HG03280 (cell line): ENCODE measurements around the gene ADSS1.

Experiments
- ATAC-seq: cut with Tn5 transposase; IDR thresholded peaks from one replicate; pipeline ENCODE4 v1.9.1; 2021; ENCODE audit warnings: mild to moderate bottlenecking, moderate library complexity; ENCODE audit not compliant: unreplicated experiment

ADSS1 gene

DNA sequence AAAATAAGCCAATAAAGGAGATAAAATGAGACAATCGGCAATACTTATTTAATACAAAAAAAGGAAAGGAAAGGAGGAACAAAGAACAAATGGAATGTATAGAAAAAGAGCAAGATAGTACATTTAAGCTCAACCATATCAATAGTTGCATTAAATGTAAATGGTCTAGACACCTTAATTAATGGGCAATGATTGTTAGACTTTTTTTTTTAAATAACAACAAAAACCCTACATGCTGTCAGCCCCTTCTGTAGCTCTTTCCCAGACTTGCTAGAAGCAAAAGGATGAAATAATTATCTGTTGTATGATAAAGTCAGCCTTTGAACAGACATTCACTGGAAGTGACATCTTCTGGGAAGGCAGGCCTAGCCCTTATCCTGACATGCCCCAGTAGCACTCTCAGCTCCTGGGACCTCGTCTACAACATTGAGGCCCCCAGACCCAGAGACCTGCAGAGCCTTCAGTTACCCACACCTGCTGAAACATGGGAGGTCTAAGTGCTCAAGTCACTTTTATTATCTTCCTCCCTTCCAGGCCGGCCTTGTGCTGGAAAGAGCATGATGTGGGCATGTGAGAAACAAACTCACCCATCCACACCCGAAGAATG is 42.3 kb downstream of the ADSS1 start:
- ATAC-seq = no peak

DNA sequence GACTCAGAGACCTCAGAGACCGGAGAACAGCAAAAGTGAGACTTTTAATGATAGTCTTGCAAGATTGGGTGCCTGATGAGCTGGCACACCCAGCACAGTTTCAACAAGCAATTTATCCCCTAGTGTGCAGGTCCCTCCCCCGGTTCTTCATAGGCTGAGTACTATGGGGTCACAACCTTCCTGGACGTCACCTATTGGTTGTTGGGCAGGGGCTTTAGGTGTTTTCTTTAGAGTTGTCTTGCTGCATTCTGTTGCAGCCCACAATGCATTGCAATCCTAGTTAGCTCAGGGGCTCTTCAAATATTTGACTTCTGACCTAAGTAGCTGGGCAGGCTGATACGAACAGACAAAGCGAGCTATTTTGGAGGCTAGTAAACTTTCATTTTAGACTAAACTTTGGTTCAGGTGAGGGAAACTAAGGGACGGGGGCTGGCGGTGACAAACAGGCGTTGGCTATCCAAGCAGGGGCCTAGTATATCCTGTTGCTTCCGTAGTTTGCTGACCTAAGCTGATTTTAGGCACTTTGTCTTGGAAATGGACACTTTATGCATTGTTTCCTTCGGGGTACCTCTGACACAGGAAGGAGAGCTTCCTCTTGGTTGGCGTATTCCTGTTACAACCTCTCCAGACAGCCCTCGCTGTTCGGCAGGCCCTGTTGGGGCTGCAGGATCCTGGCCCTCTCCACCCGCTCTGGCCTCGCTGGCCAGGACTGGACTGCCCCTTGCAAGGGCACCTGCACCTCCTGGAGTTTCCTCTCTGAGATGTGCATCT is 43.0 kb downstream of the ADSS1 start:
- no peak for ATAC-seq

DNA sequence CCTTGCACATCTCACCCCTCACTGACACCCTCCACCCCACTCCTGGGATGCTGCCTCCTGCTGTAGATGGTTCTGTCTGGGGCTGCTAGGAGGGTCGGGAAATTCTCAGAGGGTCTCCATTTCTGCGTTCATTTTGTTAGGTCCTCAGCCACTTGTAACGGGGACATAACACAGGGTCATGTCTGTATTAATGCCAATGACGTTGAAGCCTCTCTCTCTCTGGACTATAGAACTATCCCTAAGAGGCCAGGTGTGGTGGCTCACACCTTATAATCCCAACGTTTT is 43.5 kb downstream of the ADSS1 start:
- no peak for ATAC-seq

DNA sequence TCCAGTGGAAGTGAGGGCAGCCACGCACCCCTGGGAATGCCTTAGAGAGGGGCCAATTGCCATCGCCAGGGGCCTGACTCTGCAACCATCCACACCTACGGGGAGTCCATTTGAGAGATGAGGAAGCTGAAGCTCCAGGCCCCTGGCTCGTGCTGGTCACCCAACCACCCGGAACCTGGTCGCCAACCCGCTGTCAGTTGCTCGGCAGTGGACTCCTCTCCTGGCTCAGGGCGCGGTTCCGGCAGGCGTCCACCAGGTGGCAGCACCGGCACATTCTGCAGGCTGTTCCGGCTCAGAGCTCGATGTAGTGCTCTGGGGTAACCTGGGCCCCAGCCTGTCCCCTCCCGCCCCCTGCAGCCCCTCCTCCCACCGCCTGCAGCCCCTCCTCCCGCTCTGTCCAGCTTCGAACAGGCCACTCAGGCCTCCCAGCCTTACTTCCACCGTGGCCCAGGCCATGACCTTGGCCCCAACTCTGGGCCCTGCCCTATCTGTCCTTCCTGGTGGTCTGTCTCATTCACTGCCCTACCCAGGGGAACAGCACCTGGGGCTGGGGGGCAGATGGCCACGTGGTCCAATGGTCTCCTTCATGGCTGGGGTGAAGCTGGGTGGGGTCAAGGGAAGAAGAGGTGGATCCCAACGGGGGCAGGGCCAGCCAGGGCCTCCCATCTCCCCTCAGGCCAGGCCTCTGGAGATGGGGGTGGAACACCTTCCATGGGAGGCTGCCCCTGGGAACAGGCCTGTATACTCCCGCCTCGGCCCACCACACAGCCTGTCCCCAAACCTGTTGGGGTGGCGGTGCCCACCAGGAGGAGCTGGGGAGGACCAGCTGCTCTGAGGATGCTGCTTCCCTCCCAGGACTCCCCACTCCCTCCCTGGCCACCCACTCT is 44.7 kb downstream of the ADSS1 start:
- ATAC-seq = no peak

DNA sequence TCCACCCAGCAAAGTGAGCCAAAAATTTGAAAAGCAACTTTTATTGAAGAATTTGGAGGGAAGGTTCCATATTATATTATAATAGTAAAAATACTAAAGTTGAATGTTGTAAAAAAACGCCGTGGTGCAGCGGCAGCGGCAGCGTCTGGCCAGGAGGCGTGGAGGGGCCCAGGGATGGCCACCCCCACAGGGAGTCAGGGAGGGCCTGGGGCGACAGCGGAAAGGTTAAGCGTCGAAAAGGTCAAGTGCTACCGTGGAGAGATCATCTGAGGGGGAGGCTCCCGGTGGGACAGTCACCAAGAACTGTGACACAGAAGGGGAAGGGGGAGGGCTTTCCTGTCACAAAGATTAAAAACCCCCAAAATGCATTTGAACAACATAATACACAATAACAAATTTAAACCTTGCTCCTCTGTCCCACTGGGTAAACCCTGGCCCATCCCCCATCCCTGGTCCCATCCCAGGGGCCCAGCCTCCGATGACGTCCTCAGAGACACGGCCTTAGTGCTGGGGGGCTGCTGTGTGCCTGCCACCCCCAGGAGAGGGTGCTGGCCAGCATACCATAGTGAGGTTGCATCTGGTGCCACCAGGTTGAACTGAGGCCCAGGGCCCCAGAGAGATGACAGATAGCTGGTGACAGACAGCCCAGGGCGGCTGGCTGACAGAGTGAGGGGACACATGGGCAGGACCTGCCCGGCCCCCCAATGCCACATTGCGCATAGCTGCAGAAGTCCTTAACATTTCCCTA is 45.5 kb downstream of the ADSS1 start:
- ATAC-seq = no peak

DNA sequence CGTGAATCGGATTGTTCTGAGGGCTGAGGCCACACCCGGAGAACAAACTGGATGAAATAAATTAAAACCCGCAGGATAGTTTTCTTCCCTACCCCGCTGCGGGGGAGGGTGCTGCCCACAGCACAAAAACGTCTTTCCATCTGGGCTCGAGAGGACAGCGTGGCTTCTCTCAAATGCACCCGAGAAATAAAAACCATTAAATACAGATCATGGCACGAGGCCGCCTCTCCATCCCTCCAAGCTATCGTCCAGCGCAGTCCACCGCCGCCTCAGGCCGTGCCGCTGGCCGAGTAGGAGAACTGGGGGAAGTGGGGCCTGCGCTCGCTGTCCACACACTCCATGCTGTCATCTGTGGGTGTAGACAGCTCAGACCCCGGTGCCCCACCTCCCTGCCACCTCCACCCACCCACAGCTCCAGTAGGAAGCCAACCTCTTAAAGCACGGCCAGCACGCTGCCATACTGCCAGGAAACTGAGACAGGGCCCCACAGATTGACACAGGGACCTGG is 46.1 kb downstream of the ADSS1 start:
- no peak for ATAC-seq

DNA sequence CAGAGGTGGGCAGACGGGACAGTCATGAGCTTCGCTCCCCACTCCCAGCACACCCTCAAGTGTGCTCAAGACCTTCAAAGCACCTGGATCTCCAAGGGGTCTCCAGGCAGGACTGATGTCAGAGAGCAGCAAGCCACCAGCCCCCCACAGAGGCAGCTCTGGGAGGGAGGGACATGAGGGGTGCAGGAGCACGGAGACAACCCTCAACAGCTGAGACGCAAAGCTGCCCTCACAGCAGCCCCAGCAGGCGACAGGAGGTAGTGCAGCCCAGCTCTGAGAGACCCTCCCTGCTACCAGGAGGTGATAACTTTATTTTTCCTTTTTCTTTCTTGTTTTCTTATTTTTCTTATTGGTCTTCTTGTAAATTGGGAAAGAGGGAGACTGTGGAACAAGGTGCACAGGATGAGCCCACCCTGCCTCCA is 46.8 kb downstream of the ADSS1 start:
- no peak for ATAC-seq

DNA sequence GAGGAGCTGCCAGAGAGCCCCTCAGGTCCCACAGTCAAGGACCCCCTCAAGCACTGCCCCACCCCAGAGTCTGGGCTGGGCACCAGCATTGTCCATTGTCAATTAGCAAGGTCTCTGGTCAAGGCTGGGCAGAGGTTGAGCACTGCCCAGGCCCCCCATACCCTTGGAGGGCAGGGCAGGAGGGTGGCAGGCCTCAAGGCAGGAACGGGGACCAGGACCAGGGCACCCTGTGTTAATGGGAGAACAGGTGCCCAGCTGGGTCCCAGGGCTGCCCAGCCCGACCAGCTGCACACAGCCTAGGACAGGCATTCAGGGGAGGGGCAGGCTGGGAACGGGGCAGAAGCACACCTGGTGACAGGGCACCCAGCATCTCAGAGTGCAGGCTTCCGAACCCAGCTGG is 47.3 kb downstream of the ADSS1 start:
- no peak for ATAC-seq

DNA sequence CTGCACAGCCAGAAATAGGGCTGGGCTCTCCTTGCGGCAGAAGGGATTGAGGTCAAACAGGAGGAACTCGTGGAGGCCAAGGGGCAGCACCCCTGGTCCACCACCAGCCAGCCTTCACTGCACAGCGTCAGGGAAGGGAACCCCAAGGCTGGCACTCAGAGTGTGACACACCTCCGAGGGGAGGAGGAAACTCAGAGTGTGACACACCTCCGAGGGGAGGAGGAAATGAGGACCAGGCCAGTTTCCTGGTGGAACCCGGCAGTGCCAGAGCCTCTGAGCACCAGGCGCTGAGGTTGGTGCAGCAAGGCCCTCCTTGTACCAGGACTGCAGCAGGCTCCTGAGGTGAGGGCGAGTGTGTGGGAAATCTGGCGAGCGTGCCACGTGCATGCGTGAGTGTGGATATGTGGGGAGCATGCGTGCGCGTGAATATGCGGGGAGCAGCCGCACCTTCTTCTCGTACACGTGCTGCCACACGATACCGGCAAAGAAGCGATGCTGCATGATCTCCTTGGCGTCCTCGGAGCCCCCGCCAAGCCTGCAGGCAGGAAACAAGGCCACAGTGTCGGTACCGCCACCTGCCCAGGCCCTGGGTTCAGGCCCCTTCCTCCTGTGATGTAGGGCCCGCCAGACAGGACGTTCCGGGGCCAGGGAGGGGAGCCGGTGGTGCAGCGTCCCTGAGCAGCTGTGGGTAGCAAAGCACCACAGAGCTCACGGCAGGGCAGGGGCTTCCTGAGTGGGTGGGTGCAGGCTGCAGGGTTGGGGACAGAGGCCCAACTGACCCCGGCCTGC is 48.1 kb downstream of the ADSS1 start:
- no peak for ATAC-seq

DNA sequence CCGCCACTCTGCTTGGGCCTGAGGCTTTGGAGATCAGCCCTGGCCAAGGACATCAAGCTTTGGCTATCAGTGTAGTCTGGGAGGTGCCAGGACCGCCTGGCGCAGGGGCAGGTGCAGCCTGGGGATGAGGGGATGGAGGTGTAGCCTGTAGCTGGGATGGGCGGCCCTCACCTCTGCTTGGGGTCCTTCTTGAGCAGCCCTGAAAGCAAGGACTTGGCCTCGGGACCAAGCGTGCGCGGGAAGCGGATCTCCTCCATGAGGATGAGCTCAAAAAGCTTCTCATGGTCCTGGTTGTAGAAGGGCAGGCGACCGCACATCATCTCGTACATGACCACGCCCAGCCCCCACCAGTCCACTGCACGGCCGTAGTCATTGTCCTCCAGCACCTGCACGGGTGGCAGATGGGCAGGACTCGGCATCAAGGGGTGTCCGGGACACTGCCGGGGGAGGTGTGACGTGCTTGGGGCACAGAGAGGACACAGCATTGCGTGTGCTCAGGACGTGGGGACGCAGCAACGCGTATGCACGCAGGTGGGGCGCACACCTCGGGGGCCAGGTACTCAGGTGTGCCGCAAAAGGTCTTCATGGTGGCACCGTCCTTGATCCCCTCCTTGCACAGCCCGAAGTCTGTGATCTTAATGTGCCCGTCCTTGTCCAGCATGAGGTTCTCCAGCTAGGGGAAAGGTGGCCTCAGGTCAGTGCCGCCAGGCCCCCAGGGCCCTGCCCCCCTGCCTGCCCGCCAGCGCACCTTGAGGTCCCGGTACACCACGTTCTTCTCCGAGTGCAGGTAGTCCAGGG is 48.9 kb downstream of the ADSS1 start:
- ATAC-seq = no peak

DNA sequence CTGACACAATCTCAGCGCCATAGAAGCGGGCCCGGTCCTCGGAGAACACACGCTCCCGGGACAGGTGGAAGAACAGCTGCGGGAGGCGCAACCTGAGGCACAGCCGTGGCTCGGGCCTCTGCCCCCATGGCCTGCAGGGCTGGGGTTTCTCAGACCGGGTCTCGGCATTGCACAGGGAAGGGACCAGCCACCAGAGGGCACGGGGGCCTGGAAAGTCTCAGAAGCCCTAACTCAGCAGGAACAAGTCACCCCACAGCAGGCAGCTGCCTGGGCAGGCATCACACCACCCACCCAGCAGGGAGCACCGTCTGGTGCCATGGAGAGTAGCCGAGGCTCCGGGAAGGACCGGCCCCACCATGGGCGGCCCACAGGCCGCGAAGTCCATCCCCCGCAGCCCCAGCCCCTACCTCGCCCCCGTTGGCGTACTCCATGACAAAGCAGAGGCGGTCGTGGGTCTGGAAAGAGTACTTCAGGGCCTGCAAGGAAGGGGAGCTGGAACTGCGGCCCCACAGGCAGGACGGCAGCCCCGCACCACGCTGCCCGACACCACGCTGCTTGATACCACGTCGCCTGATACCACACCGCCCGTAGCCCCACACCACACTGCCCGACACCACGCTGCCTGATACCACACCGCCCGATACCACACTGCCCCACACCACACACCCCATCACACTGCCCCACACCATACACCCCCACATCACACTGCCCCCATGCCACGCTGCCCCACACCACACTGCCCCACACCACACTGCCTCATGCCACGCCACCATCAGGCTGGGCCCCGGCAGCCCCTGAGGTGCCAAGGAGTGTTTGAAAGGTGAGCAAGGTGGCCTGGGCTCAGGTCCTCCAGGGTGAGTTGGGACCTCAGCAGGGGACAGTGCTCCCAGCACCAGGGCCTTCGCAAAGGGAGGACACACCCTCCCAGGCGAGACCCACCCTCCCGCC is 49.8 kb downstream of the ADSS1 start:
- no peak for ATAC-seq

DNA sequence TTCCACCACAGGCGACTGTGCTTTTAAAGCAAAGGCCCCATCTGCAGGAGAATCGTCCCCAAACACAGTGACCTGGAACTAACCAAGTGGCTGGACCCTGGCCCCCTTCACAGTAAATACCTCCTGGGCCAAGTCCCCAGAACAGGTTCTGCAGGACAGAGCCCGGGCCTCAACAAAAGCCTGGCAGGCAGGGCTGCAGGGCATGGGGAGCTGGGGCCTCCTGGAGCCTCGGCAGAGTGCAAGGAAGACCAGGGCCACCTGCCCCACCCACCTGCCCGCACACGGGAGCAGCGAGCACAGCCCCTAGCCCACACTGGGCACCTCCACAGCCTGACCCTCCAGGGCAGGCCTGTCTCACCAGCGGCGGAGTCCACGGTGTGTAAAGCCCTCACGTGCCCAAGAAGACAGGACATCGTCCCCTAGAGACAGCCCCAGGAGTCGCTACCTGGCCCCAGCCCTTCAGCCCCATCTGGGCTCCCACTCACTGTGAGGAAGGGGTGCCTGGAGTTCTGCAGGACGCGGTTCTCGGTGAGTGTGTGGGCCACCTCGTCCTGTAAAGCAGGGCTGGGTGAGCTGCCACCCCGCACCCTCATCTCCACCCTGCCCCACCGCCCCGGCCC is 50.5 kb downstream of the ADSS1 start:
- no peak for ATAC-seq

DNA sequence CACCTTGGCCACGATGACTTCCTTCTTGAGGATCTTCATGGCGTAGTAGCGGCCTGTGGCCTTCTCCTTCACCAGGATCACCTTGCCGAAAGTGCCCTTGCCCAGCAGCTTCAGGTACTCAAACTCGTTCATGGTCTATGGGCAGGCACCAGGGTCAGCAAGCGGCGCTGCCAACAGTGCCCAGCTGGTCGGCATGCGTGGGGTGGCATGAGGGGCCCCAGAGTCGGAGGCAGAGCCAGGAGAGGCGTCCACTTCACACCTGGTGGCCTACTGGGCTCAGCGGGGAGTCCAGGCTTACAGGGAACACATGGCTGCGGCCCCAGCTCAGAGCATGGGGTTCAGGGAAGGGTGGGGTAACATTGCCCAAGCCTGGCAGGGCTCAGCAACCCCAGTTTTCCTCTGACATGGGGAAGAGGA is 51.1 kb downstream of the ADSS1 start:
- ATAC-seq = no peak

DNA sequence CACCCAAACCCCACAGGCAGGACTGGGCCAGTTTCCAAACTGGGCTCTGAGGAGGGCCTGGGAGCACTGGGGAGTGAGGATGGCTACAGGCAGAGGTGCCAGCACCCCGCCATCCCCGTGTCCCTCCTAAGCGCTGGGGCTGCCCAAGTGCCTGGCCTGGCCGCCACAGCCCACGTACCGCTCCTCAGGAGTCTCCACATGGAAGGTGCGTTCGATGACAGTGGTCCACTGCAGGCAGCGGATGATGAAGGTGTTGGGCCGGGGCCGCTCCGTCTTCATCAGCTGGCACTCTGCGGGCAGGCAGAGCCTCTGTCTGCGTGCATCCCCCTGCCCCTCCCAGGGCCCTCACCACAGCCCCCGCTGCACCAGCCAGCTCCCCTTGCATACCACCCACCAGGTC is 52.5 kb downstream of the ADSS1 start:
- ATAC-seq = no peak

DNA sequence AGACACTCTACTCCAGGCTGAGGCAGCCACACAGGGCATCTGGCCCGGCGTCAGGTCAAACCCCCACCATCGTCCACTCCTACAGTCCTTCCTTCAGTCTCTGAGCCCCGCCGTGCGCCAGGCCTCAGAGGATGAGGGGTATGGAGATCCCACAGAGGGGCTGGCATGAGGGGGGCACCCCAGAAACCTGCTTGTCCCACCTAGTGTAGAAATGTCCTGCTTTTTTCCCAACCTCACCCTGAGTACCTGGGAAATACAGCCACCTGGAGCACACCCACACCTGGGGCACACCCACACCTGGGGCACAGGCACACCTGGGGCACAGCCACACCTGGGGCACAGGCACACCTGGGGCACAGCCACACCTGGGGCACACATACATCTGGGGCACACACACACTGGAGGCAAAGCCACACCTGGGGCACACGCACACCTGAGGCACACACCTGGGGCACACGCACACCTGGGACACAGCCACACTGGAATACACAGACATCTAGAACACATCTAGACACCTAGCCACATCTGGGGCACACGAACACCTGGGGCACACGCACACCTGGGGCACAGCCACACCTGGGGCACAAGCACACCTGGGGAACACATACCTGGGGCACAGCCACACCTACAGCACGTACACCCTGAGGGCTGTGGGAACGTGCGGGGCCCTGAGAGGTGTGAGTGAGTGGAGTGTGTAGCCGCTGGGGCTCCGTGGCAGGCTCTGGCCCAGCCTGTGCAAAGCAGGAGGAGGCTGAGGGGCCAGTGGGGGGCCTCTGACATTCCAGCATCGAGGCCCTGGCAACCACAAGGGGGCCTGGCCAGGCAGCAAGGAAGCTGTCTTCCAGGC is 53.2 kb downstream of the ADSS1 start:
- ATAC-seq = no peak

DNA sequence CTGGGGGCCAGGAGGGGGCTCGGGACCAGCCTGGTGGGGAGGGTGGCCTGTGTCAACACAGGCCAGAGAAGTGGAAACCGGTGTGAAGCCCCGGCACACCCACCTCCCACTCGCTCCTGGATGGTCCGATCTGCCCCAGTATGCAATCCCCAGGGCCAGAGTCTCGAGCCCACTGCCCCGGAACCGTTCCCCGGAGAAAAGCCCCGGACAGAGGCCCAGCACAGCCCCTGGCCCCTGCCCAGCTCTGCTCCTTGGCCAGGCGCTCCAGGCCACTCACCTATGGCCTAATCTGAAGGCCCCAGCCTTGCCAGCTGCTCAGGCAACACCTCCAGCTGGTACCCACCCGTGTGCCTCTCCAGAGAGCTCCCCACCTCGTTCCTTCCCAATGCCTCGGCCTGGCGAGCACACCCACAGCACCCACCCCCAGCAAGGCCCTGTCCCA is 53.8 kb downstream of the ADSS1 start:
- no peak for ATAC-seq
